Fibroblast of lung (primary cell): ENCODE results near the gene CETN1.

Source experiments
- EZH2 ChIP-seq: IDR thresholded peaks from 2 replicates; pipeline ENCODE4 v1.5.1; 2012; ENCODE audit warnings: low read length, control low read depth, mild to moderate bottlenecking; ENCODE audit errors: missing control alignments
- TF ChIP-seq, protein P1 (sequence below), 2 donors: IDR thresholded peaks in 1 of 2; conservative IDR thresholded peaks in 1 of 2; 1 replicate in 1 of 2; 2 replicates in 1 of 2; pipeline ENCODE4 v1.5.1; 2011 to 2012; ENCODE audit warnings: low read length in 2 of 2, control low read depth in 1 of 2, inconsistent platforms in 1 of 2, low read depth in 1 of 2, mild to moderate bottlenecking in 1 of 2

DNA sequence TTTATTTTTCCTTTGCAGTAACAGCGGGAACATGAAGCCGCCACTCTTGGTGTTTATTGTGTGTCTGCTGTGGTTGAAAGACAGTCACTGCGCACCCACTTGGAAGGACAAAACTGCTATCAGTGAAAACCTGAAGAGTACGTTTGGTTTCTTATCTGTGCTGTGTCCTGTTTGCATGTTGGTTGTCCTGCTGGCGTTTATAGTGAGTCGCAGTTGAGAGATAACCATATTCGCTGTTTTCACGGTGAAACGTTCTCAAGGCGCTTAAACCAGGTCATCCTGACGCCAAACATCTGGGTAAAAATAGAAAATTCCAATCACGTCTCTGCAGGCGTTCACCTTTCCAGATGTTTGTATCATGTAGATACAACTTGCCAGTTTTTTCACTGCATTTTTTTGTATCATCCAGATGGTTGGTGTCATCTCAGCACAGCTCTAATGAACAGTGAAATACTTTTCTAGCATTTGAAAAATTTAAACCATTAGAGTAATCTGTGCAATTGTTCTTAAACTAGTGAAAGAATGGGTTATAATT is 37.9 kb downstream of the CETN1 start:
- TF ChIP-seq, protein P1, sequence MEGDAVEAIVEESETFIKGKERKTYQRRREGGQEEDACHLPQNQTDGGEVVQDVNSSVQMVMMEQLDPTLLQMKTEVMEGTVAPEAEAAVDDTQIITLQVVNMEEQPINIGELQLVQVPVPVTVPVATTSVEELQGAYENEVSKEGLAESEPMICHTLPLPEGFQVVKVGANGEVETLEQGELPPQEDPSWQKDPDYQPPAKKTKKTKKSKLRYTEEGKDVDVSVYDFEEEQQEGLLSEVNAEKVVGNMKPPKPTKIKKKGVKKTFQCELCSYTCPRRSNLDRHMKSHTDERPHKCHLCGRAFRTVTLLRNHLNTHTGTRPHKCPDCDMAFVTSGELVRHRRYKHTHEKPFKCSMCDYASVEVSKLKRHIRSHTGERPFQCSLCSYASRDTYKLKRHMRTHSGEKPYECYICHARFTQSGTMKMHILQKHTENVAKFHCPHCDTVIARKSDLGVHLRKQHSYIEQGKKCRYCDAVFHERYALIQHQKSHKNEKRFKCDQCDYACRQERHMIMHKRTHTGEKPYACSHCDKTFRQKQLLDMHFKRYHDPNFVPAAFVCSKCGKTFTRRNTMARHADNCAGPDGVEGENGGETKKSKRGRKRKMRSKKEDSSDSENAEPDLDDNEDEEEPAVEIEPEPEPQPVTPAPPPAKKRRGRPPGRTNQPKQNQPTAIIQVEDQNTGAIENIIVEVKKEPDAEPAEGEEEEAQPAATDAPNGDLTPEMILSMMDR (conservative IDR thresholded peaks at IDR 0.05 in 1 of 2, IDR thresholded peaks at IDR 0.05 in 1 of 2; ENCODE audit: low read depth in 1 of 2, low read length in 2 of 2): no peak
- no peak for TF ChIP-seq EZH2
